Right hindlimb (tissue), 1 donor: ENCODE data around the gene THYN1.

Experiments
- DNase-seq: peaks from one replicate; pipeline ENCODE4 v3.0.0-alpha.2; 2018

The THYN1 gene

DNA sequence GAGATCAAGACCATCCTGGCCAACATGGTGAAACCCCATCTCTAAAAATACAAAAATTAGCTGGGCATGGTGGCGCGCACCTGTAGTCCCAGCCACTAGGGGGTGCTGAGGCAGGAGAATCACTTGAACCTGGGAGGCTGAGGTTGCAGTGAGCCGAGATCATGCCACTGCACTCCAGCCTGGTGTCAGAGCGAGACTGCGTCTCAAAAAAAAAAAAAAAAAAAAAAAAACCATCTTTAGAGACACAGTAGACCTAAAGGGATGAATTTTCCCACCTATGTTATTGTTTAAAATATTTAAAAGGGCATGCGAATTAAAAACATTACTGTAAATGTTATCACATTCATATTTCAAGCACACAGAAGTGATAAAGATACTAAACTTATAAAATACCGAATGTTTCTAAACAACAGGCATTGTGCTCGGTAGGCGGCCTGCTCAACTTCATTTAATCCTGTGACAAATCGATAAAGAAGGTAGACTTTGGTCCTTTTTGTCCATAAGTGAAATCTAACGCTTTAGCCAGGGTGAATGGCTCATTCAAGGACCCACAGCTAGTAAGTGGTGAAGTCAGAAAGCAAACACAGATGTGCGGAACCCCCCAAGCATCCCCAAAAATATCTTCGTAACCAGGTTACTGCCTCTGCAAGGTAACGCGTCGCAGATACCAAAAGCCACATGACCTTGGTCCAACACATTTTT lies 45.5 kb downstream of the THYN1 start:
- no peak for DNase-seq

GRCh38 chr11:134206185-134206584 lies 47.0 kb downstream of the THYN1 start:
- DNase-seq = no peak

DNA sequence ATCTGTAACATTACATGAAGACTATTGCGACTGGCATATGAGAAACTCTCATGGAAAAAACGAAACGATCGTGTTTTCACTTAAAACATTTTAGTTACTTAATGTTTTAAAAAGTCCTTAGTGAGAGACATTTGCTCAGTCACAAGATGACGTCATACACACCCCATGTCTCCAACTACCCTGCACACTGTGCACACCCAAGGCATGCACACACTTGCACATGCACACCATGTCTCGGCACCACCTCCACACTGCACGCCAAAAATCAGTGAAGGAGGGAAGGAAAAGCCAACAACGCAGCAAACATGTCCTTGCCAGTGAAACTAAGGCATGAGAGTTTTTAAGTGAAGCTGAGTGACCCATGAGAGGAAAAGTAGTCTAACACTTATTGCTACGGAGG lies 47.4 kb downstream of the THYN1 start:
- DNase-seq = no peak

GRCh38 chr11:134202661-134203060 lies 50.5 kb downstream of the THYN1 start:
- DNase-seq = no peak

GRCh38 chr11:134200688-134201087 lies 52.5 kb downstream of the THYN1 start:
- DNase-seq = no peak

- DNase-seq = no peak
Observed at GRCh38 chr11:134199531-134199930, 53.6 kb downstream of the THYN1 start.
